Mucosa of gallbladder (tissue), 1 donor: Measurements from ENCODE around the gene KRTAP10-9. TPM values are rescaled to one million over a fixed set of nuclear protein-coding genes. Genes with fewer than 3 reads are reported as not detected.

ENCODE experiments used
- DNase-seq: peaks from one replicate; pipeline ENCODE4 v3.0.0-alpha.2; 2020; ENCODE audit warnings: low spot score
- total RNA-seq: library from RNA; stranded (reverse); gene quantifications from one replicate; pipeline ENCODE4 v1.2.1, GENCODE V29; 2021
- donor health status: DM: no; HTN: no; CAD: no.

Gene KRTAP10-9
- total RNA-seq, 1 donor from 2014 or later: not detected

- no peak for DNase-seq
Measured at GRCh38 chr21:44664691-44665090, 37.8 kb downstream of the KRTAP10-9 start.

- DNase-seq: no peak
Measured at GRCh38 chr21:44666401-44667320, 39.8 kb downstream of the KRTAP10-9 start, which contains the start of gene KRTAP12-2. Gene KRTAP12-2, minus strand, starts transcription at chr21:44666927. Its CDS starts 41 bp downstream, at chr21:44666886.

- no peak for DNase-seq
Measured at GRCh38 chr21:44667612-44668011, 40.7 kb downstream of the KRTAP10-9 start.

- no peak for DNase-seq
Measured at GRCh38 chr21:44670642-44671432, 43.9 kb downstream of the KRTAP10-9 start.

DNA sequence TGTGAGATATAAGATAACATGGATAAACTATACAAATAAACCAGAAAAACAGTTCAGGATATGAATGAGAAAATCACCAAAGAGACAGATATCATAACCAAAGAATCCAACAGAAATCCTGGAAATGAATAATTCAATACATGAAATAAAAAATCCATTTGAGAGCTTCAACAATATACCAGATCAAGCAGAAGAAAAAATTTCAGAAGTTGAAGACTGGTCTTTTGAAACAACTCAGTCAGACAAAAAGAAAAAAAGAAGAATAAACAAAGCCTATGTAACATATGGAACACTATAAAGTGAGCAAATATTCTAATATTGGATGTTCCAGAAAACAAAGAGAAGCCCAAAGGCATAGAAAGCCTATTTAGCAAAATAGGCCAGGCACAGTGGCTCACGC, 45.0 kb downstream of the KRTAP10-9 start:
- no peak for DNase-seq

- no peak for DNase-seq
Measured at GRCh38 chr21:44677881-44678280, 51.0 kb downstream of the KRTAP10-9 start.

Other genes with a start within 250 kb of the KRTAP10-9 start
- gene LRRC3, start 171.6 kb upstream of the KRTAP10-9 start, total RNA-seq: 15.6 TPM
- not detected for gene KRTAP10-1, start 86.9 kb upstream of the KRTAP10-9 start, total RNA-seq
- not detected for gene KRTAP10-2, start 75.6 kb upstream of the KRTAP10-9 start, total RNA-seq
- gene KRTAP10-3, start 68.3 kb upstream of the KRTAP10-9 start, total RNA-seq: not detected
- gene KRTAP10-4, start 53.4 kb upstream of the KRTAP10-9 start, total RNA-seq: not detected
- not detected for gene KRTAP10-5, start 46.5 kb upstream of the KRTAP10-9 start, total RNA-seq
- not detected for gene KRTAP10-6, start 34.6 kb upstream of the KRTAP10-9 start, total RNA-seq
- gene KRTAP10-7, start 26.5 kb upstream of the KRTAP10-9 start, total RNA-seq: not detected
- not detected for gene KRTAP10-8, start 15.0 kb upstream of the KRTAP10-9 start, total RNA-seq
- gene KRTAP10-10, start 10.3 kb downstream of the KRTAP10-9 start, total RNA-seq: not detected
- gene KRTAP10-11, start 19.3 kb downstream of the KRTAP10-9 start, total RNA-seq: not detected
- not detected for gene KRTAP12-4, start 27.6 kb downstream of the KRTAP10-9 start, total RNA-seq
- not detected for gene KRTAP12-3, start 30.8 kb downstream of the KRTAP10-9 start, total RNA-seq
- not detected for gene KRTAP12-2, start 39.8 kb downstream of the KRTAP10-9 start, total RNA-seq
- gene KRTAP12-1, start 55.1 kb downstream of the KRTAP10-9 start, total RNA-seq: not detected
- not detected for gene KRTAP10-12, start 70.1 kb downstream of the KRTAP10-9 start, total RNA-seq
- gene TSPEAR, start 84.5 kb downstream of the KRTAP10-9 start, total RNA-seq: 0.06 TPM
- gene UBE2G2, start 174.7 kb downstream of the KRTAP10-9 start, total RNA-seq: 74.4 TPM
- gene SUMO3, start 191.0 kb downstream of the KRTAP10-9 start, total RNA-seq: 70.5 TPM
- 295 TPM for gene PTTG1IP, start 246.6 kb downstream of the KRTAP10-9 start, total RNA-seq